SU-DHL-6 (cell line): ENCODE results near the gene STK33.

Experiments used
- H2AFZ ChIP-seq: fragments of 200-600 bp; sonication (generic); 2 replicates; pipeline ENCODE4 v1.6.1; 2014; ENCODE audit warnings: low read depth, mild to moderate bottlenecking, moderate library complexity, mixed read lengths, antibody characterized with exemption, low read length; ENCODE audit not compliant: severe bottlenecking
- H3F3A ChIP-seq: fragments of 200-600 bp; shearing (Covaris generic); 2 replicates; pipeline ENCODE4 v1.6.0; 2016; ENCODE audit warnings: antibody characterized with exemption, mild to moderate bottlenecking; ENCODE audit not compliant: insufficient read depth
- H3K27ac ChIP-seq: fragments of 200-600 bp; sonication (generic); 2 replicates; pipeline ENCODE4 v1.5.1; 2016; ENCODE audit warnings: low read depth, mild to moderate bottlenecking, low read length, moderate library complexity, mixed read lengths
- H3K27me3 ChIP-seq: fragments of 200-600 bp; sonication (generic), shearing (Covaris generic); 2 replicates; pipeline ENCODE4 v1.6.0; 2014; ENCODE audit warnings: mild to moderate bottlenecking, low read length
- H3K36me3 ChIP-seq: fragments of 200-600 bp; sonication (generic); 2 replicates; pipeline ENCODE4 v1.6.1; 2014; ENCODE audit warnings: mild to moderate bottlenecking, low read length, mixed read lengths
- H3K4me2 ChIP-seq: fragments of 300-600, 200-600 bp; shearing (Covaris generic), sonication (generic); 2 replicates; pipeline ENCODE4 v1.6.0; 2014; ENCODE audit warnings: low read length, low read depth, mild to moderate bottlenecking; ENCODE audit not compliant: poor library complexity, severe bottlenecking
- H3K4me3 ChIP-seq: fragments of 200-600 bp; sonication (generic); 2 replicates; pipeline ENCODE4 v1.5.1; 2014; ENCODE audit warnings: antibody characterized with exemption, low read length, mild to moderate bottlenecking, mixed read lengths; ENCODE audit not compliant: insufficient read depth, poor library complexity, severe bottlenecking
- H3K79me2 ChIP-seq: fragments of 200-600 bp; sonication (generic); 2 replicates; pipeline ENCODE4 v1.6.1; 2014; ENCODE audit warnings: mild to moderate bottlenecking, low read length, moderate library complexity; ENCODE audit not compliant: insufficient read depth
- H3K9ac ChIP-seq: fragments of 200-600 bp; sonication (generic); 2 replicates; pipeline ENCODE4 v1.7.0; 2014; ENCODE audit warnings: mild to moderate bottlenecking, low read length
- H3K9me2 ChIP-seq: fragments of 200-600 bp; sonication (generic); replicated peaks from 2 replicates; pipeline ENCODE4 v1.6.1; 2014; ENCODE audit warnings: low read length; ENCODE audit not compliant: insufficient read depth
- H3K9me3 ChIP-seq: fragments of 200-600 bp; sonication (generic); 2 replicates; pipeline ENCODE4 v1.6.1; 2014; ENCODE audit warnings: low read length, mixed read lengths; ENCODE audit not compliant: insufficient read depth
- H4K20me1 ChIP-seq: fragments of 200-600 bp; sonication (generic); 2 replicates; pipeline ENCODE4 v1.6.1; 2014; ENCODE audit warnings: low read depth, mild to moderate bottlenecking, antibody characterized with exemption, low read length, moderate library complexity, mixed read lengths
- CTCF ChIP-seq: fragments of 200-600 bp; sonication (generic); IDR thresholded peaks from one replicate; pipeline ENCODE4 v1.5.1; 2017; ENCODE audit warnings: antibody characterized with exemption, mild to moderate bottlenecking, low read length, moderate library complexity; ENCODE audit not compliant: insufficient read depth, poor library complexity, severe bottlenecking
- EZH2phosphoT487 ChIP-seq: fragments of 200-600 bp; sonication (generic), shearing (Covaris generic); conservative IDR thresholded peaks from 2 replicates; pipeline ENCODE4 v1.6.1; 2018; ENCODE audit warnings: mild to moderate bottlenecking, antibody characterized with exemption, low read length, moderate library complexity, mixed read lengths

The STK33 gene

DNA sequence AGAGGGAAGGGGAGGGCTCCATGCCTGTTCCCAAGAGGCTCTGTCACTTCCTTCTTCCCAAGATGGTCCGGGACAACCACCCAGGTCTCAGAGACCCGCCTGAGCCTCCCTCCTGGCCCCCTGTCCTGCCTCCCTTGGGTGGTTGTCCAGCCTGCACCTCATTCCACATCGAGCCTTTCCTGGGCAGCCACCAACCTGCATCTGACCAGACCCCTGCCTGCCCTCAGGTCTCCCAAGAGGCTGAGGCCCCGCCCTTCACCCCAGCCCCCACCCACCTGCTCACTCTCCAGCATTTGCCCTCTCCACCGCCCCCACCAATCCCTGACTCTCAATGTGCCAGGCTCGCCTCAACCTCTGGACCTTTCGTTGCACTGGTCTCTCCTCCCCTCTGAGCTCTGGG, 232.8 kb downstream of the STK33 start:
- Histone ChIP-seq H3K4me2 (no peak overlapping the region), H3K9me3 (no peaks in the 10 kb centered on the region)

GRCh38 chr11:8360086-8360828, 233.8 kb downstream of the STK33 start:
- Histone ChIP-seq H3K79me2 (no peaks in the 10 kb centered on the region), H3K9me3 (no peaks in the 10 kb centered on the region), H3F3A (no peaks in the 10 kb centered on the region), H3K27ac (no peak overlapping the region), H3K27me3 (no peaks in the 10 kb centered on the region), H2AFZ (no peak overlapping the region), H3K4me3 (no peak overlapping the region), H3K4me2 (no peak overlapping the region), H3K9me2 (no peaks in the 10 kb centered on the region), H3K9ac (no peak overlapping the region), H3K36me3 (no peaks in the 10 kb centered on the region), H4K20me1 (no peaks in the 10 kb centered on the region)
- TF ChIP-seq EZH2phosphoT487: no peak
- TF ChIP-seq CTCF: no peak

More for the DNA sequence above, 232.8 kb downstream of the STK33 start:
- Histone ChIP-seq H4K20me1 (no peaks in the 10 kb centered on the region), H3K4me3 (no peak overlapping the region), H3F3A (no peaks in the 10 kb centered on the region), H3K9ac (no peak overlapping the region), H3K79me2 (no peaks in the 10 kb centered on the region), H2AFZ (no peak overlapping the region), H3K36me3 (no peaks in the 10 kb centered on the region), H3K9me2 (no peaks in the 10 kb centered on the region), H3K27ac (no peak overlapping the region), H3K27me3 (no peaks in the 10 kb centered on the region)
- TF ChIP-seq EZH2phosphoT487 (no peak), CTCF (no peak)

GRCh38 chr11:8359521-8359920, 234.5 kb downstream of the STK33 start:
- TF ChIP-seq CTCF (no peak), EZH2phosphoT487 (no peak)
- H2AFZ ChIP-seq: no peak overlapping the region
- no peak overlapping the region for H3K4me3 ChIP-seq
- no peaks in the 10 kb centered on the region for H3K79me2 ChIP-seq
- H3K9me3 ChIP-seq: no peaks in the 10 kb centered on the region
- no peak overlapping the region for H3K27ac ChIP-seq
- H3K9me2 ChIP-seq: no peaks in the 10 kb centered on the region
- no peaks in the 10 kb centered on the region for H4K20me1 ChIP-seq
- H3K36me3 ChIP-seq: no peaks in the 10 kb centered on the region
- H3F3A ChIP-seq: no peaks in the 10 kb centered on the region
- H3K9ac ChIP-seq: no peak overlapping the region
- H3K4me2 ChIP-seq: no peak overlapping the region
- H3K27me3 ChIP-seq: no peaks in the 10 kb centered on the region
